Suppressor macrophage treated with lipopolysaccharide for 1 hour (primary cell): ENCODE results near the gene GRN.

Source experiments
- DNase-seq, 3 donors: peaks; one replicate each; pipeline ENCODE4 v3.0.0-alpha.2; 2020 to 2022

The GRN gene

GRCh38 chr17:44344939-44345453 lies at the start of gene GRN:
TSS of gene GRN (plus strand) at chr17:44345302. CDS start at chr17:44349165, 3,863 bp downstream.
- DNase-seq, result peak; percentile 95 to 96 (median 96)

GRCh38 chr17:44297975-44298374 lies 47.1 kb upstream of the GRN start:
- DNase-seq, result no peak

- no peak for DNase-seq
These were observed 40.5 kb upstream of the GRN start for GRCh38 chr17:44304651-44305050.

GRCh38 chr17:44307387-44308186 lies 37.5 kb upstream of the GRN start:
- no peak for DNase-seq

GRCh38 chr17:44308320-44308818 lies 36.7 kb upstream of the GRN start, which contains the start of gene RUNDC3A:
TSS of gene RUNDC3A (plus strand) at chr17:44308601. CDS start at chr17:44308833, 232 bp downstream.
- peak; percentile 74 to 93 (median 82) for DNase-seq

- DNase-seq, result no peak
These were observed 36.2 kb upstream of the GRN start for GRCh38 chr17:44308865-44309264.

GRCh38 chr17:44309472-44309871 lies 35.6 kb upstream of the GRN start:
- no peak for DNase-seq

- no peak for DNase-seq
These were observed 34.9 kb upstream of the GRN start for GRCh38 chr17:44310188-44310587.

- no peak for DNase-seq
These were observed 34.3 kb upstream of the GRN start for GRCh38 chr17:44310609-44311376.

GRCh38 chr17:44311562-44312181 lies 33.4 kb upstream of the GRN start:
- no peak for DNase-seq

- no peak for DNase-seq
These were observed 32.6 kb upstream of the GRN start for GRCh38 chr17:44312396-44313104.

GRCh38 chr17:44314031-44314430 lies 31.1 kb upstream of the GRN start:
- DNase-seq, result no peak

- no peak for DNase-seq
These were observed 30.6 kb upstream of the GRN start for GRCh38 chr17:44314524-44314868.

- DNase-seq, result peak in 1 of 3 donors; percentile 48
These were observed 30.0 kb upstream of the GRN start for GRCh38 chr17:44314869-44315661.

- DNase-seq, result no peak
These were observed 29.1 kb upstream of the GRN start for GRCh38 chr17:44315760-44316731.

- no peak for DNase-seq
These were observed 27.6 kb upstream of the GRN start for GRCh38 chr17:44317545-44317944.

- DNase-seq, result no peak
These were observed 26.8 kb upstream of the GRN start for GRCh38 chr17:44318077-44318892.

GRCh38 chr17:44320066-44320465 lies 25.0 kb upstream of the GRN start:
- DNase-seq, result no peak
